Type B pancreatic cell (in vitro differentiated cells): ENCODE results near the gene UBE2A. TPM values are rescaled to one million over a fixed set of nuclear protein-coding genes. Genes with fewer than 3 reads are reported as not detected.
A peak's percentile ranks its signal among the peaks of the same experiment; 100 is the strongest.

Experiments
- DNase-seq: peaks from one replicate; pipeline ENCODE4 v3.0.0; 2021; ENCODE audit warnings: mixed read lengths; ENCODE audit not compliant: unreplicated experiment; ENCODE audit errors: extremely low spot score
- H3K27ac Mint-ChIP-seq: 2 replicates; pipeline ENCODE4 v1.8.0; 2021; ENCODE audit warnings: mild to moderate bottlenecking, mixed read lengths
- H3K27me3 Mint-ChIP-seq: 2 replicates; pipeline ENCODE4 v1.8.0; 2021; ENCODE audit warnings: mixed read lengths
- H3K36me3 Mint-ChIP-seq: 2 replicates; pipeline ENCODE4 v1.8.0; 2021; ENCODE audit warnings: mixed read lengths
- H3K4me1 Mint-ChIP-seq: one replicate; pipeline ENCODE4 v1.8.0; 2021; ENCODE audit warnings: mixed read lengths; ENCODE audit not compliant: unreplicated experiment
- H3K4me3 Mint-ChIP-seq: 2 replicates; pipeline ENCODE4 v1.8.0; 2021; ENCODE audit warnings: mild to moderate bottlenecking, mixed read lengths
- H3K9me3 Mint-ChIP-seq: 2 replicates; pipeline ENCODE4 v1.8.0; 2021; ENCODE audit warnings: mixed read lengths
- total RNA-seq: library from RNA; stranded (reverse); gene quantifications from 2 replicates; pipeline ENCODE4 v1.2.1, GENCODE V29; 2021; ENCODE audit warnings: low replicate concordance
- TF ChIP-seq, protein P1 (sequence below): fragments of 200-600 bp; sonication (generic); conservative IDR thresholded peaks from 2 replicates; pipeline ENCODE4 v1.5.0; 2021; ENCODE audit warnings: antibody characterized with exemption, mild to moderate bottlenecking

UBE2A gene
- total RNA-seq, 1 donor from 2014 or later, result 54.1 TPM

DNA sequence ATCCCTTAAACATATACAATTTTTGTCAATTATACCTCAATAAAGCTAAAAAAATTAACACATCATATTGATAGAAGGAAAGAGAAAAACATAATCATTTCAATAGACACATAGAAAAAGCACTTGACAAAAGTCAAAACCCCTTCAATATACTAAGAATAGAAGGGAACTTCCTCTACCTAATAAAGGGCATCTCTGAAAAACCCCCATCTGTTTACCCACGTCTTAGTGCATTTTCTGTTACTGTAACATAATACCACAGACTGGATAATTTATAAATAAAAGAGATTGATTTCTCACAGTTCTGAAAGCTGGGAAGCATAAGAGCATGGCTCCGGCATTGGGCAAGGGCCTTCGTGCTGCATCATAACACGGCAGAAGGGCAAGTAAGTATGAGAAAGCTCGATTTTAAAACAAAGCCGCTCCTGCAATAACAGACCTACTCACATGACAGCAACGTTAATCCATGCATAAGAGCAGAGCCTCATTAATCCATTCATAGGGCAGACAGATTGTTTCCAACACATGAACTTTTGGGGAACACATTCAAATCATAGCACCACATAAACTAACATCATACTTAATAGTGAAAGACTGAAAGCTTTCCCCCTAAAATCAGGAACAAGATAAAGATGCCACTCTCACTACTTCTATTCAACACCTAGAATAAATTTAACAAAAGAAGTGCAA is 24.9 kb upstream of the UBE2A start:
- Mint-ChIP-seq H3K27ac (no peak overlapping the region), H3K9me3 (no peaks in the 10 kb centered on the region), H3K4me1 (no peaks in the 10 kb centered on the region), H3K36me3 (no peaks in the 10 kb centered on the region), H3K27me3 (no peaks in the 10 kb centered on the region), H3K4me3 (no peak overlapping the region)
- TF ChIP-seq, protein P1, sequence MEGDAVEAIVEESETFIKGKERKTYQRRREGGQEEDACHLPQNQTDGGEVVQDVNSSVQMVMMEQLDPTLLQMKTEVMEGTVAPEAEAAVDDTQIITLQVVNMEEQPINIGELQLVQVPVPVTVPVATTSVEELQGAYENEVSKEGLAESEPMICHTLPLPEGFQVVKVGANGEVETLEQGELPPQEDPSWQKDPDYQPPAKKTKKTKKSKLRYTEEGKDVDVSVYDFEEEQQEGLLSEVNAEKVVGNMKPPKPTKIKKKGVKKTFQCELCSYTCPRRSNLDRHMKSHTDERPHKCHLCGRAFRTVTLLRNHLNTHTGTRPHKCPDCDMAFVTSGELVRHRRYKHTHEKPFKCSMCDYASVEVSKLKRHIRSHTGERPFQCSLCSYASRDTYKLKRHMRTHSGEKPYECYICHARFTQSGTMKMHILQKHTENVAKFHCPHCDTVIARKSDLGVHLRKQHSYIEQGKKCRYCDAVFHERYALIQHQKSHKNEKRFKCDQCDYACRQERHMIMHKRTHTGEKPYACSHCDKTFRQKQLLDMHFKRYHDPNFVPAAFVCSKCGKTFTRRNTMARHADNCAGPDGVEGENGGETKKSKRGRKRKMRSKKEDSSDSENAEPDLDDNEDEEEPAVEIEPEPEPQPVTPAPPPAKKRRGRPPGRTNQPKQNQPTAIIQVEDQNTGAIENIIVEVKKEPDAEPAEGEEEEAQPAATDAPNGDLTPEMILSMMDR, result no peak
- DNase-seq, result no peak

- no peak overlapping the region for H3K27ac Mint-ChIP-seq
- H3K9me3 Mint-ChIP-seq, result no peaks in the 10 kb centered on the region
- no peak overlapping the region for H3K4me3 Mint-ChIP-seq
- no peaks in the 10 kb centered on the region for H3K4me1 Mint-ChIP-seq
- peaks cover 8% of the 10 kb centered on the region for H3K36me3 Mint-ChIP-seq
- TF ChIP-seq, protein P1, result no peak
- H3K27me3 Mint-ChIP-seq, result no peaks in the 10 kb centered on the region
- DNase-seq, result no peak
Measured at GRCh38 chrX:119552508-119552907, 21.9 kb upstream of the UBE2A start.

- H3K27ac Mint-ChIP-seq, result peak within 1 kb of the TSS; percentile 90
- peaks cover 3% of the 10 kb centered on the region for H3K36me3 Mint-ChIP-seq
- H3K4me3 Mint-ChIP-seq, result peak within 1 kb of the TSS; percentile 95
- no peaks in the 10 kb centered on the region for H3K27me3 Mint-ChIP-seq
- H3K4me1 Mint-ChIP-seq, result peaks cover 4% of the 10 kb centered on the region
- H3K9me3 Mint-ChIP-seq, result no peaks in the 10 kb centered on the region
- peak; percentile 85 for DNase-seq
- TF ChIP-seq, protein P1, result no peak
Measured at GRCh38 chrX:119565107-119565663, 9.2 kb upstream of the UBE2A start, which contains the start of gene STEEP1. TSS of gene STEEP1 (minus strand) at chrX:119565409. CDS start at chrX:119565355, 54 bp downstream.

GRCh38 chrX:119570351-119570835 is 4.0 kb upstream of the UBE2A start:
- TF ChIP-seq, protein P1, result no peak
- Mint-ChIP-seq H3K4me1 (no peaks in the 10 kb centered on the region), H3K9me3 (peaks cover 4% of the 10 kb centered on the region), H3K36me3 (no peaks in the 10 kb centered on the region), H3K4me3 (no peak overlapping the region), H3K27ac (no peak overlapping the region), H3K27me3 (no peaks in the 10 kb centered on the region)
- no peak for DNase-seq

DNA sequence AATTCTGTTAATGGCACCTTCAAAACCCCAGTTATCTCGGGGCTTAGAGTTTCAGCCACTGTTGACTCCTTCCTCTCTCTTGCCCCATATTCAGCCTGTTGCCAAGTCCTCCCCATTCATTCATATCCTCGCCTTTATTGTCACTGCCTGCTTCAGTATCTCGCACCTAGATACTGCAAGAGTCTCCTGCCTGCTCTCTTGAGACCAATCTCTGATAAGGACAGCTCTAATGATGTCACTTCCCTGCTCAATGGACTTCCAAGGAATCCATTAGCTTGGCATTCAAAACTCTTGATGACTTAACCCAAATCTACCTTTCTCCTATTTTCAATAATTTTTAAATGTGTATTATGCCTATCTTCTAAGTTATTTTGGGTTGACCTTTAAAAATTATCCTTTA is 1.1 kb upstream of the UBE2A start:
- DNase-seq, result no peak
- Mint-ChIP-seq H3K4me1 (no peaks in the 10 kb centered on the region), H3K9me3 (peaks cover 4% of the 10 kb centered on the region), H3K27me3 (no peaks in the 10 kb centered on the region), H3K36me3 (no peaks in the 10 kb centered on the region), H3K4me3 (peak overlapping the region; percentile 90), H3K27ac (peak overlapping the region; percentile 79)
- TF ChIP-seq, protein P1, result no peak
